NB4 (cell line): Measurements from ENCODE around the gene CHST9.

Experiments used
- CTCF ChIP-seq: IDR thresholded peaks from one replicate; pipeline ENCODE4 v1.5.1; 2012; ENCODE audit warnings: low read depth, low read length
- MAX ChIP-seq: IDR thresholded peaks from 2 replicates; pipeline ENCODE4 v1.6.1; 2011; ENCODE audit warnings: low read depth, low read length
- POLR2A ChIP-seq: IDR thresholded peaks from 2 replicates; pipeline ENCODE4 v1.6.1; 2011; ENCODE audit warnings: mild to moderate bottlenecking; ENCODE audit not compliant: insufficient read length; ENCODE audit errors: extremely low read depth

- TF ChIP-seq CTCF (no peak), POLR2A (no peak), MAX (no peak)
Measured at GRCh38 chr18:26956863-26957262, 228.2 kb downstream of the CHST9 start.
